MM.1S (cell line): ENCODE data around the gene EOLA1.

ENCODE experiments used
- DNase-seq: peaks from one replicate; pipeline ENCODE4 v3.0.0-alpha.2; 2015
- H2AFZ ChIP-seq: fragments of 300-600 bp; sonication (generic); 2 replicates; pipeline ENCODE4 v1.6.0; 2016; ENCODE audit warnings: antibody characterized with exemption, low read length
- H3F3A ChIP-seq: fragments of 300-600 bp; sonication (generic); 2 replicates; pipeline ENCODE4 v1.6.1; 2016; ENCODE audit warnings: mild to moderate bottlenecking, antibody characterized with exemption, low read length, moderate library complexity, mixed read lengths; ENCODE audit not compliant: insufficient read depth
- H3K27ac ChIP-seq: fragments of 300-600 bp; sonication (generic); 2 replicates; pipeline ENCODE4 v1.5.1; 2016; ENCODE audit warnings: mild to moderate bottlenecking, low read length
- H3K27me3 ChIP-seq: fragments of 300-600 bp; sonication (generic); replicated peaks from 2 replicates; pipeline ENCODE4 v1.6.0; 2016; ENCODE audit warnings: low read length; ENCODE audit not compliant: insufficient read depth
- H3K36me3 ChIP-seq: fragments of 300-600 bp; sonication (generic); replicated peaks from 2 replicates; pipeline ENCODE4 v1.6.1; 2016; ENCODE audit warnings: mild to moderate bottlenecking, low read length, mixed read lengths; ENCODE audit not compliant: insufficient read depth
- H3K4me1 ChIP-seq: fragments of 300-600 bp; sonication (generic); 2 replicates; pipeline ENCODE4 v1.6.1; 2016; ENCODE audit warnings: low read length, mixed read lengths
- H3K4me2 ChIP-seq: fragments of 300-600 bp; sonication (generic); 2 replicates; pipeline ENCODE4 v1.6.0; 2016; ENCODE audit warnings: low read depth, low read length
- H3K4me3 ChIP-seq: fragments of 300-600 bp; sonication (generic); 2 replicates; pipeline ENCODE4 v1.5.1; 2016; ENCODE audit warnings: low read length, mixed read lengths
- H3K79me2 ChIP-seq: fragments of 300-600 bp; sonication (generic); 2 replicates; pipeline ENCODE4 v1.6.1; 2016; ENCODE audit warnings: mixed run types, low read length, mixed read lengths
- H3K9ac ChIP-seq: fragments of 300-600 bp; sonication (generic); 2 replicates; pipeline ENCODE4 v1.6.1; 2016; ENCODE audit warnings: low read length, mixed read lengths
- H3K9me2 ChIP-seq: fragments of 300-600 bp; sonication (generic); replicated peaks from 2 replicates; pipeline ENCODE4 v1.6.1; 2016; ENCODE audit warnings: mild to moderate bottlenecking, low read length, mixed read lengths; ENCODE audit not compliant: insufficient read depth
- H3K9me3 ChIP-seq: fragments of 300-600 bp; sonication (generic); replicated peaks from 2 replicates; pipeline ENCODE4 v1.6.1; 2016; ENCODE audit warnings: mild to moderate bottlenecking, low read length, mixed read lengths; ENCODE audit not compliant: insufficient read depth
- H4K20me1 ChIP-seq: fragments of 300-600 bp; sonication (generic); 2 replicates; pipeline ENCODE4 v1.6.1; 2016; ENCODE audit warnings: mild to moderate bottlenecking, low read length, moderate library complexity, mixed read lengths; ENCODE audit not compliant: insufficient read depth
- CTCF ChIP-seq: fragments of 300-600 bp; sonication (generic); IDR thresholded peaks from 2 replicates; pipeline ENCODE4 v1.5.1; 2016; ENCODE audit warnings: antibody characterized with exemption, low read length, mixed read lengths
- EZH2 ChIP-seq: fragments of 300-600 bp; sonication (generic); optimal IDR thresholded peaks from 2 replicates; pipeline ENCODE3; 2017; ENCODE audit warnings: low read depth, mild to moderate bottlenecking, antibody characterized with exemption, low read length, mixed read lengths
- EZH2phosphoT487 ChIP-seq: fragments of 300-600 bp; sonication (generic); IDR thresholded peaks from 2 replicates; pipeline ENCODE4 v1.6.1; 2018; ENCODE audit warnings: antibody characterized with exemption, low read length

The EOLA1 gene

GRCh38 chrX:149494844-149495565 lies 45.8 kb upstream of the EOLA1 start:
- Histone ChIP-seq H3K36me3 (no peaks in the 10 kb centered on the region; the same call in 1 of the 2 replicates), H3K9ac (no peak overlapping the region), H3K9me2 (no peaks in the 10 kb centered on the region), H2AFZ (no peak overlapping the region), H3F3A (peaks cover 5% of the 10 kb centered on the region), H3K79me2 (0 out of 2 replicates have a peak, but pooled peaks cover 5% of the 10 kb centered on the region), H3K4me3 (no peak overlapping the region), H3K27me3 (no peaks in the 10 kb centered on the region), H3K4me1 (peaks cover 4% of the 10 kb centered on the region), H3K27ac (no peak overlapping the region), H4K20me1 (no peaks in the 10 kb centered on the region), H3K4me2 (no peak overlapping the region), H3K9me3 (no peaks in the 10 kb centered on the region)
- DNase-seq: no peak
- TF ChIP-seq EZH2: no peak
- TF ChIP-seq EZH2phosphoT487: no peak
- TF ChIP-seq CTCF: no peak

- Histone ChIP-seq H3K4me2 (no peak overlapping the region), H3K9me2 (no peaks in the 10 kb centered on the region), H2AFZ (no peak overlapping the region), H3K27me3 (no peaks in the 10 kb centered on the region), H3K79me2 (0 out of 2 replicates have a peak, but pooled peaks cover 5% of the 10 kb centered on the region), H3F3A (peaks cover 11% of the 10 kb centered on the region), H3K36me3 (no peaks in the 10 kb centered on the region; the same call in 1 of the 2 replicates), H3K9me3 (no peaks in the 10 kb centered on the region), H3K4me3 (no peak overlapping the region), H3K27ac (no peak overlapping the region), H3K9ac (no peak overlapping the region), H3K4me1 (peaks cover 11% of the 10 kb centered on the region), H4K20me1 (peaks cover 4% of the 10 kb centered on the region; the same call in 1 of the 2 replicates)
- TF ChIP-seq CTCF (no peak), EZH2 (no peak), EZH2phosphoT487 (no peak)
- no peak for DNase-seq
These were observed 45.2 kb upstream of the EOLA1 start for GRCh38 chrX:149495573-149496071.

- Histone ChIP-seq H2AFZ (no peak overlapping the region), H3K9me3 (no peaks in the 10 kb centered on the region), H3K27ac (no peak overlapping the region), H4K20me1 (peaks cover 4% of the 10 kb centered on the region; the same call in 1 of the 2 replicates), H3K36me3 (no peaks in the 10 kb centered on the region; the same call in 1 of the 2 replicates), H3K4me3 (no peak overlapping the region), H3K27me3 (no peaks in the 10 kb centered on the region), H3K4me2 (no peak overlapping the region), H3K9me2 (no peaks in the 10 kb centered on the region), H3K79me2 (peaks cover 8% of the 10 kb centered on the region; the same call in 1 of the 2 replicates), H3K4me1 (peaks cover 24% of the 10 kb centered on the region), H3F3A (peaks cover 24% of the 10 kb centered on the region), H3K9ac (no peak overlapping the region)
- TF ChIP-seq EZH2phosphoT487 (no peak), CTCF (no peak), EZH2 (no peak)
- DNase-seq: no peak
These were observed 43.8 kb upstream of the EOLA1 start for GRCh38 chrX:149497054-149497453.
